HepG2 (cell line): ENCODE measurements around the gene MST1.

ENCODE experiments used
- BRD4 ChIP-seq: sonication (generic); formaldehyde crosslinking; IDR thresholded peaks from 2 replicates; pipeline ENCODE4 v1.4.0; 2020; ENCODE audit warnings: missing genetic modification reagents
- FOXA1 ChIP-seq, 2 experiments: fragments of 450-650 bp in 1 of 2; sonication (generic) in 1 of 2; formaldehyde crosslinking in 1 of 2; IDR thresholded peaks; 2 replicates each; pipeline versions ENCODE4 v1.4.0 to v1.6.1; 2016 to 2020; ENCODE audit warnings: missing genetic modification reagents in 1 of 2
- MYNN ChIP-seq: sonication (generic); formaldehyde crosslinking; IDR thresholded peaks from 2 replicates; pipeline ENCODE4 v1.4.0; 2020; ENCODE audit warnings: mild to moderate bottlenecking, low read depth, missing genetic modification reagents
- ZNF598 ChIP-seq: sonication (generic); formaldehyde crosslinking; IDR thresholded peaks from 2 replicates; pipeline ENCODE4 v1.5.1; 2020; ENCODE audit warnings: mild to moderate bottlenecking, missing genetic modification reagents, borderline replicate concordance
- TF ChIP-seq, protein P1 (sequence below): sonication (generic); formaldehyde crosslinking; IDR thresholded peaks from 2 replicates; pipeline ENCODE4 v1.5.0; 2020; ENCODE audit warnings: mild to moderate bottlenecking, missing genetic modification reagents, moderate library complexity
- TF ChIP-seq, protein P2 (sequence below): IDR thresholded peaks from 2 replicates; pipeline ENCODE4 v1.6.1; 2012; ENCODE audit warnings: inconsistent platforms

DNA sequence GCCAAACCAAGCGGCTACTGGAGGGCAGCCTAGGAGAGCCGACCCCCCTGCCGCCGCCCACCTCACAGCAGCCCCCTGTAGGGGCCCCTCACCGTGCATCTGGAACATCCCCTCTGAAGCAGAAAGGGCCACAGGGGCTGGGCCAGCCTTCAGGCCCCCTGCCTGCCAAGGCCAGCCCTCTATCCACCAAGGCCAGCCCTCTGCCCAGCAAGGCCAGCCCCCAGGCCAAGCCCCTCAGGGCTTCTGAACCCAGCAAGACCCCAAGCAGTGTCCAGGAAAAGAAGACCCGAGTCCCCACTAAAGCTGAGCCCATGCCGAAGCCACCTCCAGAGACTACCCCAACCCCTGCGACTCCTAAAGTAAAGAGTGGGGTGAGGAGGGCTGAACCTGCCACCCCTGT lies 38.6 kb downstream of the MST1 start:
- TF ChIP-seq MYNN (CRISPR knock-in tag) (no peak), BRD4 (CRISPR knock-in tag) (no peak), FOXA1 (IDR thresholded peaks at IDR 0.05) (no peak), FOXA1 (CRISPR knock-in tag; IDR thresholded peaks at IDR 0.05) (no peak), ZNF598 (CRISPR knock-in tag) (no peak)
- TF ChIP-seq, protein P1, sequence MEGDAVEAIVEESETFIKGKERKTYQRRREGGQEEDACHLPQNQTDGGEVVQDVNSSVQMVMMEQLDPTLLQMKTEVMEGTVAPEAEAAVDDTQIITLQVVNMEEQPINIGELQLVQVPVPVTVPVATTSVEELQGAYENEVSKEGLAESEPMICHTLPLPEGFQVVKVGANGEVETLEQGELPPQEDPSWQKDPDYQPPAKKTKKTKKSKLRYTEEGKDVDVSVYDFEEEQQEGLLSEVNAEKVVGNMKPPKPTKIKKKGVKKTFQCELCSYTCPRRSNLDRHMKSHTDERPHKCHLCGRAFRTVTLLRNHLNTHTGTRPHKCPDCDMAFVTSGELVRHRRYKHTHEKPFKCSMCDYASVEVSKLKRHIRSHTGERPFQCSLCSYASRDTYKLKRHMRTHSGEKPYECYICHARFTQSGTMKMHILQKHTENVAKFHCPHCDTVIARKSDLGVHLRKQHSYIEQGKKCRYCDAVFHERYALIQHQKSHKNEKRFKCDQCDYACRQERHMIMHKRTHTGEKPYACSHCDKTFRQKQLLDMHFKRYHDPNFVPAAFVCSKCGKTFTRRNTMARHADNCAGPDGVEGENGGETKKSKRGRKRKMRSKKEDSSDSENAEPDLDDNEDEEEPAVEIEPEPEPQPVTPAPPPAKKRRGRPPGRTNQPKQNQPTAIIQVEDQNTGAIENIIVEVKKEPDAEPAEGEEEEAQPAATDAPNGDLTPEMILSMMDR: no peak
- TF ChIP-seq, protein P2, sequence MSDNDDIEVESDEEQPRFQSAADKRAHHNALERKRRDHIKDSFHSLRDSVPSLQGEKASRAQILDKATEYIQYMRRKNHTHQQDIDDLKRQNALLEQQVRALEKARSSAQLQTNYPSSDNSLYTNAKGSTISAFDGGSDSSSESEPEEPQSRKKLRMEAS: no peak
